ENCODE results near the gene BOLA2. TPM values are rescaled to one million over a fixed set of nuclear protein-coding genes. Genes with fewer than 3 reads are reported as not detected.
"Not testable (repeated sequence)": the region's sequence is repeated elsewhere in the genome, so short reads cannot be mapped to it uniquely, and the experiment has no call there.

Gene BOLA2
- total RNA-seq, result 7.4 and 7.8 TPM in 2 replicates
- long read RNA-seq, partial matches to known transcripts, result 0 of 4 reads
- long read RNA-seq, other reads (novel, unspliced or antisense), result 0 of 4 reads

DNA sequence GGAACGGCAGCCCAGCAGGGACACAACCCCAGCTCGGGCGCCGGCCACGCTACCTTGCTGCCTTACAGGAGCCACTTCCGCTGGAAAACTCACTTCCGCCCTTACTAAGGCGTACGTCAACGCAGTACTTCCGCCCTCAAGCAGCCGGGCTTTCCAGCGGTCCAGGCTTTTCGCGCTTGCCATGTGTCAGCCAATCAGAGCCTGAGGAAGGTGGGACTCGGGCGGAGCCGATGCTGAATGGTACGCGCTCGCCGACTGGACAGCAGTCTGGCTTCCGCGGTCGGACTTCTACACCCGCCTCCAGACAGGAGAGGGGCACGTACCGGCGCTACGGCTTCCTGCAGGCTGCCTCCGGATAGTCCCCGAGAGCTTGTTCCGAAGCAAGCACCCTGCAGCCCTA is at the start of gene BOLA2, which contains the start of gene SLX1B:
BOLA2 (minus strand) TSS at position 83 of the 400 bp plus-strand sequence. CDS start 98 bp downstream, outside the sequence.
SLX1B (plus strand) TSS at position 265 of the 400 bp plus-strand sequence.
- DNase-seq (ENCODE audit: low spot score, unreplicated experiment); H3K36me3 Mint-ChIP-seq (ENCODE audit: insufficient read depth); H3K27ac Mint-ChIP-seq; H3K4me3 Mint-ChIP-seq (ENCODE audit: low read depth); H3K4me1 Mint-ChIP-seq (ENCODE audit: low read depth); H3K9me3 Mint-ChIP-seq (ENCODE audit: low read depth); H3K27me3 Mint-ChIP-seq: not testable (repeated sequence)

DNA sequence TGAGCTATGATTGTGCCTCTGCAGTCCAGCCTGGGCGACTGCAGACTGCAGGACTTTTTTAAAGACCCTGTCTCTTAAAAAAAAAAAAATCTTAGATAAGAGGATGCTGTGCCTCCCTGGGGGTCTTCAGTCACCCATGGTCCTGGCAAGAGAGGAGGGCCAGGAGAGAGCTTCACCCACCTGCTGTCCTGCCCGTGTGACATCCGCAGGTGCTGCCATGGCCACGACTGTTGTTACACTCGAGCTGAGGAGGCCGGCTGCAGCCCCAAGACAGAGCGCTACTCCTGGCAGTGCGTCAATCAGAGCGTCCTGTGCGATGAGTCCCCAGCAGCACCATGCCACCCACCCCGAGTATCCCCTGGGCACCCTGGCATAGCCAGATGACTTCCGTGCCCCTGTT is 28.1 kb upstream of the BOLA2 start:
- not testable (repeated sequence) for H3K4me3 Mint-ChIP-seq (ENCODE audit: low read depth); DNase-seq (ENCODE audit: low spot score, unreplicated experiment); H3K4me1 Mint-ChIP-seq (ENCODE audit: low read depth); H3K36me3 Mint-ChIP-seq (ENCODE audit: insufficient read depth); H3K27ac Mint-ChIP-seq; H3K9me3 Mint-ChIP-seq (ENCODE audit: low read depth); H3K27me3 Mint-ChIP-seq

DNA sequence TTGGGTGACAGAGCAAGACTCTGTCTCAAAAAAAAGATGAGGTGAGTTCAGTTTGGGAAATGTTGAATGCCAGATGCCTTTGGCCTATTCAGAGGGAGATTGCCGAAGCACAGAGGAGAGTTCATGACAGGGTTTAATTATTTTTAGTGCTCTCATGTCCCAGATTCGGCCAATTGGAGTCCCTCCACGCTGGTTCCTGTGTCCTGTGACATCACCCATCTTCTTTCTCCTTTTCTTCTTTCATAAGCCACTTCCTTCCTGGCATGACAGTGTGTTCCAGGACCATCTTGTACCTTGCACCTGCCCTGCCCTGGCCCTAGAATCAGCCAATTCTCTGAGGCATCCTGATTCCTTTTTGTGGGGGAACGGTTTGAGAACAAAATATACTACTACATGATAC is 17.9 kb upstream of the BOLA2 start:
- H3K4me1 Mint-ChIP-seq (ENCODE audit: low read depth); H3K4me3 Mint-ChIP-seq (ENCODE audit: low read depth); H3K9me3 Mint-ChIP-seq (ENCODE audit: low read depth); H3K36me3 Mint-ChIP-seq (ENCODE audit: insufficient read depth); H3K27me3 Mint-ChIP-seq; H3K27ac Mint-ChIP-seq; DNase-seq (ENCODE audit: low spot score, unreplicated experiment): not testable (repeated sequence)

DNA sequence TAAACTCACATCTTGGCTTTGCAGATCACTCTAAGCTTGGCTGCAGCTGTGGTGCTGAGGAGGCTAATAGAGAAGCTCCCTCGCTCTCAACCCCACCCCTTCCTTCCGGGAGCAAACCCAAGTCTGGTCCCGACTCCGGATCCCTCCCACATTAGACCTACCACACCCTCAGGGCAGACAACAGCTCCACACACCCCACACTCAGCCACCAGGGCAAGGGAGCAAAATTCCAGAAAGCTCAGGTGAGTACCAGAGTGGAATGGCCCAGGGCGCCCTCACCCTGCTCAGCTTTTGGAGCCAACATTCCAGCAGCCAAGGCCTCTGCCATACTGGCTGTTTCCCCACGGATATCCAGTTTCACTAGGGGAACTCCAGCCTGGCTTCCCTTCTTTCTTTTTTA is 15.5 kb upstream of the BOLA2 start:
- DNase-seq (ENCODE audit: low spot score, unreplicated experiment); H3K27ac Mint-ChIP-seq: not testable (repeated sequence)

DNA sequence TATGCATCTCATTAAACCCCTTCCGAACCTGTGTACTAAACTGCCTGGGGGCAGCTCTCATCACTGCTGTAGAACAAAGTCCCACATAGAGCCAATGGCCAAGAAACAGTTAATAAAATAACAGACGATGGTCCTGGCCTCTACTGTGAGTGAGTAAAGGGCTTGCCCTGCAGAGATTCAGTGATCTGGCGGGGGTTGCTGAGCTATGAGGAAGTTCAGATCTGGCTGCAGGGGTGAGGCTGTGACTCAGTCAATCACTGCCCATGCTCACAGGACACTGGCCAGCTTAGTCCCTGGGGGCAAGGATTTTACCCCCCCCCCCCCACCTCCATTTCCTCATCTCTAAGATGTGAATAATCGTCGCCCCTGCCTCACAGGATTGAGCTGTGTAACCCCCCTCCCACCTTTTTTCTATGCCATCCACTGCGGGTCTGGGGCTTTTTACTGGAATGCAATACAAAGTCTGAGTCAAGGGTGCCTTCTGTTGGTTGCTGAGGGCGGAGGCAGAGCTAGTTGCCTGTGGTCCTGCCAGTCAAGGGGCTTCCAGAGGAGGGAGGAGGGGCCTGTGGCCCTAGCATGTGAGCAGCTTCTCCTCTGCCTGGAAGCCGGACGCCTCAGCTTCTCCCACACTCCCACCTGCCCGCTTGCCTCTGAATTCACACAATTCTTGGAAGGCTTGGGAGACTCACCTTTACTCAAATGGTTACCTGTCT is 13.7 kb upstream of the BOLA2 start:
- H3K9me3 Mint-ChIP-seq (ENCODE audit: low read depth); H3K36me3 Mint-ChIP-seq (ENCODE audit: insufficient read depth); H3K27ac Mint-ChIP-seq; H3K27me3 Mint-ChIP-seq; DNase-seq (ENCODE audit: low spot score, unreplicated experiment); H3K4me3 Mint-ChIP-seq (ENCODE audit: low read depth); H3K4me1 Mint-ChIP-seq (ENCODE audit: low read depth): not testable (repeated sequence)

More for the DNA sequence above, 15.5 kb upstream of the BOLA2 start:
- H3K4me1 Mint-ChIP-seq (ENCODE audit: low read depth); H3K9me3 Mint-ChIP-seq (ENCODE audit: low read depth); H3K27me3 Mint-ChIP-seq; H3K36me3 Mint-ChIP-seq (ENCODE audit: insufficient read depth); H3K4me3 Mint-ChIP-seq (ENCODE audit: low read depth): not testable (repeated sequence)

GRCh38 chr16:29466904-29467303 is 12.8 kb upstream of the BOLA2 start:
- not testable (repeated sequence) for H3K4me3 Mint-ChIP-seq (ENCODE audit: low read depth); H3K27ac Mint-ChIP-seq; H3K36me3 Mint-ChIP-seq (ENCODE audit: insufficient read depth); H3K4me1 Mint-ChIP-seq (ENCODE audit: low read depth); DNase-seq (ENCODE audit: low spot score, unreplicated experiment); H3K27me3 Mint-ChIP-seq; H3K9me3 Mint-ChIP-seq (ENCODE audit: low read depth)

DNA sequence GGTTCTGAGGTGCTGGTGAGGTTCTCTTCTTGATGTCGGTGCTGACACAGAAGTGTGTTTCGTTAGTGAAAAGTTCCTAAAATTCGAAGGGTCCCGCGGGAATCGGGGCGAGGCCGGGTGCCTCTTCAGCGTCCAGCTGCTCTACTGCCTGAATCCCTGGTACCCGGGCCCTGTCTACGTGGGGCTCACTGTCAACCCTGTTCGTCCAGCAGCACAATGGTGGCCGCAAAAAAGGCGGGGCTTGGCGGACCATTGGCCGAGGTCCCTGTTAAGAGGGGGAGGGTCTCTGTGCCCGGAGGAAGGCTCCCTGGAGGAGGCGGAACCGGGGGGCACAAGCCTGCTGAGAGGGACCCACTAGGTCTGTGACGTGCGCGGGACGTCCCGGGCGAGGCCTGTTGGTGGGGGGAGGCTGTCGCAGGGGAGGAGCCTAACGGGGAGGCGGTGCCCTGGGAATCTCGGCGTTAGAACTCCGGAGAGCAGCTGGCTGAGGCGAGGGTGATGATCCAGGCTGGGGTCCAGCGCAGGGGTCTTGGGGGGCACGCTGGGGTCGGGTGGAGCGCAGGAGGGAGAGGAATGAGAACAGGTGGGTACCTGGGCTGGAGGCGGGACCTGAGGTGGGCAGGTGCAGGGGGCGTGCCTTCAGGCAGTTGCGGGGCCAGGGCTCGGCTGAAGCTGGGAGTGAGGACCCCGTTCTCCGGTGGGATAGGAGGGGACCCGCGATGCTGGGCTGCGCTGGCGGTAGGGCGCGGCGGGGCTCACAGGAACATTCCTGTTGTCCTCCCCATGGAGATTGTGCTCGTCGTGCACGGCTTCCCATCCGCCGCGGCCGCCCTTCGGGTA is 12.1 kb upstream of the BOLA2 start:
- not testable (repeated sequence) for H3K4me3 Mint-ChIP-seq (ENCODE audit: low read depth); H3K4me1 Mint-ChIP-seq (ENCODE audit: low read depth)

GRCh38 chr16:29460647-29461030 is 6.5 kb upstream of the BOLA2 start:
- DNase-seq (ENCODE audit: low spot score, unreplicated experiment); H3K27me3 Mint-ChIP-seq; H3K36me3 Mint-ChIP-seq (ENCODE audit: insufficient read depth): not testable (repeated sequence)

More for the DNA sequence above, 12.1 kb upstream of the BOLA2 start:
- H3K36me3 Mint-ChIP-seq (ENCODE audit: insufficient read depth); DNase-seq (ENCODE audit: low spot score, unreplicated experiment); H3K9me3 Mint-ChIP-seq (ENCODE audit: low read depth); H3K27ac Mint-ChIP-seq; H3K27me3 Mint-ChIP-seq: not testable (repeated sequence)

DNA sequence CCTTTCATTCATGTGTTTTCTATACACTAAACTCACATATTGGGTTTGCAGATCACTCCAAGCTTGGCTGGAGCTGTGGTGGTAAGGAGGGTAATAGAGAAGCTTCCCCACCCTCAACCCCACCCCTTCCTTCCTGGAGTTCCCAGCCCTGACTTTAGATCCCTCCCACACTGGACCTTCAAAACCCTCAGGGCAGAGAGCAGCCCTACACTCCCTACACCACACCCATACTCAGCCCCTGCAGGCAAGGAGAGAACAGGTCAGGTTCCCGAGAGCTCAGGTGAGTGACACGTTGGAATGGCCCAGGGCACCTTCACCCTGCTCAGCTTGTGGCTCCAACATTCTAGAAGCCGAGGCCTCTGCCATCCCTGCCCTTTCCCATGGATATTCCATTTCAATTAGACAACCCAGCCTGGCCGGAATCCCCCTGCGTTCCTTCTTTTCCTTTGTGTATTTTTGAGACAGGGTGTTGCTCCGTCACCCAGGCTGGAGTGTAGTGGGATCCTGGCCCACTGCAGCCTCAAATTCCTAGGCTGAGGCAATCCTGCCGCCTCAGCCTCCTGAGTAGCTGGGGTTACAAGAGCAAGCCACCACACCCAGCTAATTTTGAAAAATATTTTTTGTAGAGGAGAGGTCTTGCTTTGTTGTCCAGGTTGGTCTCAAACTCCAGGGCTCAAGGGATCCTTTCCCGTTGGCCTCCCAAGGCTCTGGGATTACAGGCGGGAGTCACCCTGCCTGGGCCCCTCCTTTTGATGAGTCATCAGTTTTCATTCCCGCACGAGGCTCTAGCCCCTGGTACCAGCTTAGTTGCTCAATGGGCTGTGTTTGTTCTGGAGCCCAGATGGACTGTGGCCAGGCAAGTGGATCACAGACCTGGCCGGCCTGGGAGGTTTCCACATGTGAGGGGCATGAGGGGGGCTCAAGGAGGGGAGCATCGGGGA is 5.8 kb upstream of the BOLA2 start, which contains the start of gene SULT1A4:
SULT1A4 (plus strand) TSS at position 208 of the 941 bp plus-strand sequence. CDS start 1,473 bp downstream, outside the sequence.
- not testable (repeated sequence) for H3K4me3 Mint-ChIP-seq (ENCODE audit: low read depth); H3K36me3 Mint-ChIP-seq (ENCODE audit: insufficient read depth); H3K4me1 Mint-ChIP-seq (ENCODE audit: low read depth); H3K27me3 Mint-ChIP-seq; H3K9me3 Mint-ChIP-seq (ENCODE audit: low read depth); H3K27ac Mint-ChIP-seq; DNase-seq (ENCODE audit: low spot score, unreplicated experiment)

More at GRCh38 chr16:29460647-29461030, 6.5 kb upstream of the BOLA2 start:
- not testable (repeated sequence) for H3K4me1 Mint-ChIP-seq (ENCODE audit: low read depth); H3K4me3 Mint-ChIP-seq (ENCODE audit: low read depth); H3K27ac Mint-ChIP-seq; H3K9me3 Mint-ChIP-seq (ENCODE audit: low read depth)

DNA sequence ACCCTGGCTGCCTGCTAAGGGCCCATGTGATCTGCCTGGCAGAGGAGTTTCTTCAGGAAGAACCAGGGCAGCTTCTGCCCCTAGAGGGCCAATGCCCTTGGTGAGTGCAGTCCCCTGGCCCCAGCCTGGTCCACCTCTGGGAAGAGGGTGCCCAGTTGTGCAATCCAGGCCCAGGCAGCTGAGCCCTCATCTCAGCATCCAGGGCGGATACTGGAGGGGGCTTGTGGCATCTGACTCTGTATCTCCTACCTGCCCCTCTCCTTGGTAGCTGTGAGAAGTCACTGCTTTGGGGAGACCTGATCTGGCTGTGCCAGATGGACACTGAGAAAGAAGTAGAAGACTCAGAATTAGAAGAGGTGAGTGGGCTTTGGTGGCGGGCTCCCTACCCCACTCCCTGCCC is 3.5 kb upstream of the BOLA2 start:
- H3K27me3 Mint-ChIP-seq; H3K4me3 Mint-ChIP-seq (ENCODE audit: low read depth); DNase-seq (ENCODE audit: low spot score, unreplicated experiment); H3K27ac Mint-ChIP-seq; H3K9me3 Mint-ChIP-seq (ENCODE audit: low read depth); H3K36me3 Mint-ChIP-seq (ENCODE audit: insufficient read depth); H3K4me1 Mint-ChIP-seq (ENCODE audit: low read depth): not testable (repeated sequence)

DNA sequence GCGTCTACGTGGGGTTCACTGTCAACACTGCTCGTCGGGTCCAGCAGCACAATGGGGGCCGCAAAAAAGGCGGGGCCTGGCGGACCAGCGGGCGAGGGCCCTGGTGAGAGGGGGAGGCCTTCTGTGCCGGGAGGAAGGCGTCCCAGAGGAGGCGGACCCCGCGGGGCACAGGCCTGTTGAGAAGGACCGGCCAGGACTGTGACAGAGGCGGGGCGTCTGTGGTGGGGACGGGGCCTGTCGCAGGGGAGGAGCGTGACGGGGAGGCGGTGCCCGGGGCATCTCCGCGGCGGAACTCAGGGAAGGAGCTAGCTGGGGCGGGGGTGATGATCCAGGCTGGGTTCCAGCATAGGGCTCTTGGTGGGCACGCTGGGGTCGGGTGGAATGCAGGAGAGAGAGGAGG is 677 bp upstream of the BOLA2 start:
- H3K36me3 Mint-ChIP-seq (ENCODE audit: insufficient read depth); H3K4me1 Mint-ChIP-seq (ENCODE audit: low read depth); H3K27me3 Mint-ChIP-seq; H3K9me3 Mint-ChIP-seq (ENCODE audit: low read depth); H3K27ac Mint-ChIP-seq; H3K4me3 Mint-ChIP-seq (ENCODE audit: low read depth); DNase-seq (ENCODE audit: low spot score, unreplicated experiment): not testable (repeated sequence)

- not testable (repeated sequence) for H3K9me3 Mint-ChIP-seq (ENCODE audit: low read depth); H3K4me3 Mint-ChIP-seq (ENCODE audit: low read depth); H3K27ac Mint-ChIP-seq; DNase-seq (ENCODE audit: low spot score, unreplicated experiment); H3K27me3 Mint-ChIP-seq; H3K36me3 Mint-ChIP-seq (ENCODE audit: insufficient read depth); H3K4me1 Mint-ChIP-seq (ENCODE audit: low read depth)
Measured at GRCh38 chr16:29453754-29454153, 397 bp downstream of the BOLA2 start.

All from progenitor cell of endocrine pancreas (in vitro differentiated cells).